Measurements from ENCODE around the gene DNAH2.

- TF ChIP-seq L3MBTL2 (conservative IDR thresholded peaks at IDR 0.05) (no peak), BHLHE40 (IDR thresholded peaks at IDR 0.05; ENCODE audit: borderline replicate concordance) (no peak), ELF4 (IDR thresholded peaks at IDR 0.05) (no peak), HDGF (IDR thresholded peaks at IDR 0.05; ENCODE audit: borderline replicate concordance) (no peak), SP1 (IDR thresholded peaks at IDR 0.05) (no peak), ARNT (IDR thresholded peaks at IDR 0.05) (no peak)
These were observed 86.4 kb downstream of the DNAH2 start for GRCh38 chr17:7803981-7804380.

All from HEK293T (cell line).